Suprapubic skin (tissue), 4 donors: Measurements from ENCODE around the gene PRKACB. TPM values are rescaled to one million over a fixed set of nuclear protein-coding genes. Genes with fewer than 3 reads are reported as not detected.

Experiments
- DNase-seq, 2 donors: peaks; one replicate each; pipeline ENCODE4 v3.0.0-alpha.2; 2019; ENCODE audit warnings: low spot score in 2 of 2
- H3K27ac ChIP-seq: fragments of 200-600 bp; sonication (generic); one replicate; pipeline ENCODE4 v1.5.1; 2019
- H3K27me3 ChIP-seq: fragments of 200-600 bp; sonication (generic); one replicate; pipeline ENCODE4 v1.5.1; 2019
- H3K36me3 ChIP-seq: fragments of 200-600 bp; sonication (generic); one replicate; pipeline ENCODE4 v1.5.1; 2019
- H3K4me1 ChIP-seq: fragments of 200-600 bp; sonication (generic); one replicate; pipeline ENCODE4 v1.5.1; 2019
- H3K4me3 ChIP-seq: fragments of 200-600 bp; sonication (generic); one replicate; pipeline ENCODE4 v1.5.1; 2019; ENCODE audit warnings: mild to moderate bottlenecking
- H3K9me3 ChIP-seq: fragments of 200-600 bp; sonication (generic); one replicate; pipeline ENCODE4 v1.5.1; 2019
- CTCF ChIP-seq, 2 donors: fragments of 200-600 bp in 1 of 2; fragments of 450-650 bp in 1 of 2; sonication (generic) in 1 of 2; IDR thresholded peaks; one replicate each; pipeline ENCODE4 v1.5.1; 2016 to 2019; ENCODE audit warnings: antibody characterized with exemption in 2 of 2, mild to moderate bottlenecking in 1 of 2, moderate library complexity in 1 of 2
- EP300 ChIP-seq: sonication (generic); formaldehyde crosslinking; IDR thresholded peaks from one replicate; pipeline ENCODE4 v1.6.1; 2017; ENCODE audit warnings: antibody characterized with exemption
- POLR2A ChIP-seq, 2 donors: fragments of 450-650 bp; IDR thresholded peaks; one replicate each; pipeline ENCODE4 v1.6.1; 2017; ENCODE audit warnings: antibody characterized with exemption in 2 of 2, mild to moderate bottlenecking in 2 of 2, moderate library complexity in 2 of 2
- POLR2AphosphoS5 ChIP-seq, 3 donors: sonication (generic); formaldehyde crosslinking; IDR thresholded peaks; one replicate each; pipeline ENCODE4 v1.6.1; 2017; ENCODE audit warnings: antibody characterized with exemption in 3 of 3
- WGBS: methylation state at CpG from one replicate; pipeline ENCODE4 v1.1.5; 2018; 5-methylcytosine and 5-hydroxymethylcytosine counted together
- total RNA-seq, 4 donors: library from RNA; depleted of rRNA; stranded (reverse); fragments of >200 nt; gene quantifications; one replicate each; pipeline ENCODE4 v1.1.0, GENCODE V29; 2016

PRKACB gene
- total RNA-seq, 4 donors from 2014 or later: 6.6 to 12.2 (median 9.1) TPM

- DNase-seq: no peak
Measured at GRCh38 chr1:84259376-84259775, 115.3 kb downstream of the PRKACB start.

GRCh38 chr1:84259989-84260388, 115.9 kb downstream of the PRKACB start:
- no peaks in the 10 kb centered on the region for H3K4me1 ChIP-seq
- TF ChIP-seq POLR2AphosphoS5 (IDR thresholded peaks at IDR 0.05): no peak
- no peak for TF ChIP-seq EP300
- TF ChIP-seq CTCF (IDR thresholded peaks at IDR 0.05): no peak
- TF ChIP-seq POLR2A (IDR thresholded peaks at IDR 0.05): no peak
- H3K27ac ChIP-seq: no peak overlapping the region
- H3K36me3 ChIP-seq: no peaks in the 10 kb centered on the region
- no peak for DNase-seq
- H3K27me3 ChIP-seq: no peaks in the 10 kb centered on the region
- no peaks in the 10 kb centered on the region for H3K9me3 ChIP-seq
- 82% methylated on average over 2 of the region's 2 CpGs for WGBS
- no peak overlapping the region for H3K4me3 ChIP-seq

More at GRCh38 chr1:84259376-84259775, 115.3 kb downstream of the PRKACB start:
- Histone ChIP-seq H3K4me1 (peaks cover 2% of the 10 kb centered on the region), H3K4me3 (no peak overlapping the region), H3K36me3 (no peaks in the 10 kb centered on the region), H3K27ac (no peak overlapping the region), H3K9me3 (no peaks in the 10 kb centered on the region), H3K27me3 (no peaks in the 10 kb centered on the region)
- WGBS: 86% methylated on average over 2 of the region's 2 CpGs
- TF ChIP-seq EP300: no peak
- TF ChIP-seq POLR2A (IDR thresholded peaks at IDR 0.05): no peak
- TF ChIP-seq CTCF (IDR thresholded peaks at IDR 0.05): no peak
- TF ChIP-seq POLR2AphosphoS5 (IDR thresholded peaks at IDR 0.05): no peak

GRCh38 chr1:84260852-84261518, 116.9 kb downstream of the PRKACB start:
- 68% methylated on average over 3 of the region's 3 CpGs for WGBS
- no peaks in the 10 kb centered on the region for H3K27me3 ChIP-seq
- no peak for DNase-seq
- no peak overlapping the region for H3K4me3 ChIP-seq
- no peaks in the 10 kb centered on the region for H3K4me1 ChIP-seq
- no peak overlapping the region for H3K27ac ChIP-seq
- H3K9me3 ChIP-seq: no peaks in the 10 kb centered on the region
- TF ChIP-seq POLR2A (IDR thresholded peaks at IDR 0.05): no peak
- H3K36me3 ChIP-seq: no peaks in the 10 kb centered on the region

GRCh38 chr1:84264961-84265360, 120.9 kb downstream of the PRKACB start:
- TF ChIP-seq POLR2A (IDR thresholded peaks at IDR 0.05) (no peak), CTCF (IDR thresholded peaks at IDR 0.05) (no peak), EP300 (no peak), POLR2AphosphoS5 (IDR thresholded peaks at IDR 0.05) (no peak)
- Histone ChIP-seq H3K4me1 (no peaks in the 10 kb centered on the region), H3K36me3 (no peaks in the 10 kb centered on the region), H3K9me3 (no peaks in the 10 kb centered on the region), H3K27me3 (no peaks in the 10 kb centered on the region), H3K4me3 (no peak overlapping the region), H3K27ac (no peak overlapping the region)
- 62% methylated on average over 2 of the region's 2 CpGs for WGBS
- no peak for DNase-seq

GRCh38 chr1:84265867-84266266, 121.8 kb downstream of the PRKACB start:
- WGBS: 72% methylated on average over 3 of the region's 3 CpGs
- no peak overlapping the region for H3K27ac ChIP-seq
- no peaks in the 10 kb centered on the region for H3K27me3 ChIP-seq
- no peak overlapping the region for H3K4me3 ChIP-seq
- DNase-seq: no peak
- H3K9me3 ChIP-seq: no peaks in the 10 kb centered on the region
- peaks cover under 1% of the 10 kb centered on the region for H3K4me1 ChIP-seq
- TF ChIP-seq CTCF (IDR thresholded peaks at IDR 0.05) (no peak), POLR2AphosphoS5 (IDR thresholded peaks at IDR 0.05) (no peak), POLR2A (IDR thresholded peaks at IDR 0.05) (no peak), EP300 (no peak)
- H3K36me3 ChIP-seq: no peaks in the 10 kb centered on the region

- H3K36me3 ChIP-seq: no peaks in the 10 kb centered on the region
- no peak for DNase-seq
- no peak for TF ChIP-seq CTCF (IDR thresholded peaks at IDR 0.05)
- no peak for TF ChIP-seq EP300
- TF ChIP-seq POLR2A (IDR thresholded peaks at IDR 0.05): no peak
- TF ChIP-seq POLR2AphosphoS5 (IDR thresholded peaks at IDR 0.05): no peak
- peaks cover 9% of the 10 kb centered on the region for H3K4me1 ChIP-seq
- no peaks in the 10 kb centered on the region for H3K27me3 ChIP-seq
- H3K27ac ChIP-seq: no peak overlapping the region
- WGBS: 0% methylated on average over 1 of the region's 1 CpG
- no peaks in the 10 kb centered on the region for H3K9me3 ChIP-seq
- no peak overlapping the region for H3K4me3 ChIP-seq
Measured at GRCh38 chr1:84266748-84267147, 122.7 kb downstream of the PRKACB start.
